Right atrium auricular region (tissue), 2 donors: ENCODE results near the gene PRR35. TPM values are rescaled to one million over a fixed set of nuclear protein-coding genes. Genes with fewer than 3 reads are reported as not detected.

ENCODE experiments used
- DNase-seq: peaks from one replicate; pipeline ENCODE4 v3.0.0-alpha.2; 2019; ENCODE audit warnings: low spot score
- H3K27ac ChIP-seq, 2 donors: fragments of 200-600 bp; sonication (generic); 1 replicate in 1 of 2; 2 replicates in 1 of 2; pipeline ENCODE4 v1.5.1; 2016 to 2019
- H3K27me3 ChIP-seq, 2 donors: fragments of 200-600 bp; sonication (generic); one replicate each; pipeline versions ENCODE4 v1.5.1 to v1.6.0; 2017 to 2019
- H3K36me3 ChIP-seq: fragments of 200-600 bp; sonication (generic); one replicate; pipeline ENCODE4 v1.5.1; 2016
- H3K4me1 ChIP-seq, 2 donors: fragments of 200-600 bp; sonication (generic); one replicate each; pipeline versions ENCODE4 v1.5.1 to v1.6.0; 2017 to 2019
- H3K4me3 ChIP-seq, 2 donors: fragments of 200-600 bp; sonication (generic); 1 replicate in 1 of 2; 2 replicates in 1 of 2; pipeline ENCODE4 v1.5.1; 2017 to 2019; ENCODE audit warnings: mild to moderate bottlenecking in 1 of 2, moderate library complexity in 1 of 2
- H3K9me3 ChIP-seq, 2 donors: fragments of 200-600 bp; sonication (generic); one replicate each; pipeline ENCODE4 v1.5.1; 2019
- total RNA-seq, 2 donors: library from RNA; depleted of rRNA; stranded (reverse); fragments of >200 nt; gene quantifications; one replicate each; pipeline ENCODE4 v1.1.0, GENCODE V29; 2016
- TF ChIP-seq, protein P1 (sequence below), 2 donors: fragments of 200-600 bp; sonication (generic); IDR thresholded peaks; one replicate each; pipeline ENCODE4 v1.5.1; 2019; ENCODE audit warnings: antibody characterized with exemption in 2 of 2

Gene PRR35
- total RNA-seq, 2 donors from 2014 or later, result not detected

DNA sequence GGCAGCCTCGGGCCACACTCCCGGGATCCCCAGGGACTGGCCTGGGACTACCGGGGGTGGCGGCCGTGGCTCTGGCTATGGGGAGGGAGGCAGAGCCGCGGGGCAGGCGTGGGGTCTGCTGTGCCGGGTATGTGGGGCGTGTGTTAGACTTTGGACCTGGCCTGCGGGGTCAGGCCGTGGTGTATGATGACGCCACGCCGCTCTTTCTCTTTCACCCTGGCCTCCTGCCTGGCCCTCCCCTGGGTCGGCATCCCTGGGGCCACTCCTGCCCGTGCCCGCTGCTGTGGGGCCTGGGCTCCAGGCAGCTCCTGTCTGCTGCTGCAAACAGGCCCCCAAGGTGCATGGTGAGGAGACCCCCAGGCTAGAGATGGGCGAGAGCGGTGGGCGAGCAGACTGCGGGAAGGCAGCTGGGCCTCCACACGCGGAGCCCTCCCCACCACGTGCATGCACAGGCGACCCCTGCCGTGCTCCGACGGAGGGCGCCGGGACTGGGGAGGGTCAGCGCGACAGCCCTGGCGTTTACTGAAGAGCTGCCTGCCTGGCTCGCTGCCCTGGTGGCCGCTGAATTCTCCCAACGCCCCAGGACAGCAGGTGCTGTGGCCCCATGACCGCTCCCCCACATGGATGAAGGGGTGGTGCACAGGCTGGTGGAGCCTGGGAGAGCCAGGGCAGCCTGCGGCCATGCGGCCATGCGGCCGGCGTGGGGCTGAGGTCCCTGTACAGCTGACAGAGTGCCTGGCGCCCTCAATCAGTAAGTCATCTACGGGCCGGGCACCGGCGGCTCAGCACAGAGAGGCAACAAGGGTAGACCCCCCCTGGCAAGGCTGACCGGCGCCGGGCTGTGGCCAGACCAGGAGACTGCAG is 16.7 kb upstream of the PRR35 start:
- TF ChIP-seq, protein P1, sequence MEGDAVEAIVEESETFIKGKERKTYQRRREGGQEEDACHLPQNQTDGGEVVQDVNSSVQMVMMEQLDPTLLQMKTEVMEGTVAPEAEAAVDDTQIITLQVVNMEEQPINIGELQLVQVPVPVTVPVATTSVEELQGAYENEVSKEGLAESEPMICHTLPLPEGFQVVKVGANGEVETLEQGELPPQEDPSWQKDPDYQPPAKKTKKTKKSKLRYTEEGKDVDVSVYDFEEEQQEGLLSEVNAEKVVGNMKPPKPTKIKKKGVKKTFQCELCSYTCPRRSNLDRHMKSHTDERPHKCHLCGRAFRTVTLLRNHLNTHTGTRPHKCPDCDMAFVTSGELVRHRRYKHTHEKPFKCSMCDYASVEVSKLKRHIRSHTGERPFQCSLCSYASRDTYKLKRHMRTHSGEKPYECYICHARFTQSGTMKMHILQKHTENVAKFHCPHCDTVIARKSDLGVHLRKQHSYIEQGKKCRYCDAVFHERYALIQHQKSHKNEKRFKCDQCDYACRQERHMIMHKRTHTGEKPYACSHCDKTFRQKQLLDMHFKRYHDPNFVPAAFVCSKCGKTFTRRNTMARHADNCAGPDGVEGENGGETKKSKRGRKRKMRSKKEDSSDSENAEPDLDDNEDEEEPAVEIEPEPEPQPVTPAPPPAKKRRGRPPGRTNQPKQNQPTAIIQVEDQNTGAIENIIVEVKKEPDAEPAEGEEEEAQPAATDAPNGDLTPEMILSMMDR (IDR thresholded peaks at IDR 0.05), result no peak
- no peaks in the 10 kb centered on the region for H3K27me3 ChIP-seq
- H3K4me1 ChIP-seq, result no peaks in the 10 kb centered on the region
- H3K9me3 ChIP-seq, result no peaks in the 10 kb centered on the region
- H3K27ac ChIP-seq, result no peak overlapping the region
- H3K4me3 ChIP-seq, result no peak overlapping the region
- H3K36me3 ChIP-seq, result peaks cover 10% of the 10 kb centered on the region
- no peak for DNase-seq

DNA sequence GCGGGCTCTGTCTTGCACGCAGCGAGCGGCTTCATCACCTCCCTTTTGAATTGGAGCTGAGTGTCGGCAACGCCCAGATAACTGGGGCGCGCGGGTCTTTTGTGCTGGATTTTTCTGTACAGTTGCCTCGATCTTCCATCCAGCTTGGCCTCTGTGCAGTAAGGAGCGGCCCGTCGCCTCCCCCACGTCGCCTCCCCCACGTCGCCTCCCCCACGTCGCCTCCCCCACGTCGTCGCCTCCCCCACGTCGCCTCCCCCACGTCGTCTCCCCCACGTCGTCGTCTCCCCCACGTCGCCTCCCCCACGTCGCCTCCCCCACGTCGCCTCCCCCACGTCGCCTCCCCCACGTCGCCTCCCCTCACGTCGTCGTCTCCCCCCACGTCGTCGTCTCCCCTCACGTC is 15.7 kb upstream of the PRR35 start:
- TF ChIP-seq, protein P1 (IDR thresholded peaks at IDR 0.05), result no peak
- no peak for DNase-seq
- Histone ChIP-seq H3K4me3 (no peak overlapping the region), H3K9me3 (no peaks in the 10 kb centered on the region), H3K27ac (no peak overlapping the region), H3K36me3 (peaks cover 19% of the 10 kb centered on the region), H3K27me3 (no peaks in the 10 kb centered on the region), H3K4me1 (no peaks in the 10 kb centered on the region)

DNA sequence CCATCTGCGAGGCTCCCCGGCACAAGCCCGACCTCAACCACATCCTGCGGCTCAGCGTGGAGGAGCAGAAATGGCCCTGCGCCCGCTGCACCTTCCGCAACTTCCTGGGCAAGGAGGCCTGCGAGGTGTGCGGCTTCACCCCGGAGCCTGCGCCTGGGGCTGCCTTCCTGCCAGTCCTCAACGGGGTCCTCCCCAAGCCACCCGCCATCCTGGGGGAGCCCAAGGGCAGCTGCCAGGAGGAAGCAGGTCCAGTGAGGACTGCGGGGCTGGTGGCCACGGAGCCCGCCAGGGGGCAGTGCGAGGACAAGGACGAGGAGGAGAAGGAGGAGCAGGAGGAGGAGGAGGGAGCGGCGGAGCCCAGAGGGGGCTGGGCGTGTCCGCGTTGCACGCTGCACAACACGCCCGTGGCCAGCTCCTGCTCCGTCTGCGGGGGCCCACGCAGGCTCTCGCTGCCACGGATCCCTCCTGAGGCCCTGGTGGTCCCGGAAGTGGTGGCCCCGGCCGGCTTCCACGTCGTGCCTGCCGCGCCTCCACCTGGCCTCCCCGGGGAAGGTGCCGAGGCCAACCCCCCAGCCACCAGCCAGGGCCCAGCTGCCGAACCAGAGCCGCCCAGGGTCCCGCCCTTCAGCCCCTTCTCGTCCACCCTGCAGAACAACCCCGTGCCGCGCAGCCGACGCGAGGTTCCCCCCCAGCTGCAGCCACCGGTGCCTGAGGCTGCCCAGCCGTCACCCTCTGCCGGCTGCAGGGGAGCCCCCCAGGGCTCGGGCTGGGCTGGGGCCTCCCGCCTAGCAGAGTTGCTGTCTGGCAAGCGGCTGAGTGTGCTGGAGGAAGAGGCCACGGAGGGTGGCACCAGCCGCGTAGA is 13.1 kb upstream of the PRR35 start:
- H3K27me3 ChIP-seq, result no peaks in the 10 kb centered on the region
- no peak for DNase-seq
- no peak overlapping the region for H3K27ac ChIP-seq
- no peak overlapping the region for H3K4me3 ChIP-seq
- H3K4me1 ChIP-seq, result no peaks in the 10 kb centered on the region
- H3K9me3 ChIP-seq, result no peaks in the 10 kb centered on the region
- peaks cover 25% of the 10 kb centered on the region for H3K36me3 ChIP-seq
- TF ChIP-seq, protein P1 (IDR thresholded peaks at IDR 0.05), result peak in 1 of 2 donors; percentile 46

DNA sequence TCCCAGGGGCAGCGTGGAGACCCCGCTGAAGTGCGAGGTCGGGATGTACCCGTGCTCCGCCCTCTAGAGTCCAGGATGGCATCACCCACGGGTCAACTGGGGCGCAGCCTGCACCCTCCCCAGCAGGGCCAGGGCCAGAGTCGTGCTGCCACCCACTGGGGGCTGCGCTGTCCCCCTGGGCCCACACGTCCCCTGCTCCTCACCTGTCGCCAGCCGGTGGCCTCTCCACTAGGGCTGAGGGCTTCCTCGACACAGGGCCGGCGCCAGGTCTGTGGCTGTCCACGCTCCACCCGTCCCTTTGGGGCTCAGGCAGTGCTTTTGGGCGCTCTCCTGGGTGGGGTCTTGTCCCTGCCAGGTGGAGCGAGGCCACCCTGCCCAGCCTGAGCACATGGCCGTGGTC is 11.6 kb upstream of the PRR35 start:
- Histone ChIP-seq H3K27me3 (no peaks in the 10 kb centered on the region), H3K36me3 (peaks cover 36% of the 10 kb centered on the region), H3K9me3 (no peaks in the 10 kb centered on the region), H3K4me1 (no peaks in the 10 kb centered on the region), H3K27ac (no peak overlapping the region), H3K4me3 (no peak overlapping the region)
- TF ChIP-seq, protein P1 (IDR thresholded peaks at IDR 0.05), result no peak
- DNase-seq, result no peak

DNA sequence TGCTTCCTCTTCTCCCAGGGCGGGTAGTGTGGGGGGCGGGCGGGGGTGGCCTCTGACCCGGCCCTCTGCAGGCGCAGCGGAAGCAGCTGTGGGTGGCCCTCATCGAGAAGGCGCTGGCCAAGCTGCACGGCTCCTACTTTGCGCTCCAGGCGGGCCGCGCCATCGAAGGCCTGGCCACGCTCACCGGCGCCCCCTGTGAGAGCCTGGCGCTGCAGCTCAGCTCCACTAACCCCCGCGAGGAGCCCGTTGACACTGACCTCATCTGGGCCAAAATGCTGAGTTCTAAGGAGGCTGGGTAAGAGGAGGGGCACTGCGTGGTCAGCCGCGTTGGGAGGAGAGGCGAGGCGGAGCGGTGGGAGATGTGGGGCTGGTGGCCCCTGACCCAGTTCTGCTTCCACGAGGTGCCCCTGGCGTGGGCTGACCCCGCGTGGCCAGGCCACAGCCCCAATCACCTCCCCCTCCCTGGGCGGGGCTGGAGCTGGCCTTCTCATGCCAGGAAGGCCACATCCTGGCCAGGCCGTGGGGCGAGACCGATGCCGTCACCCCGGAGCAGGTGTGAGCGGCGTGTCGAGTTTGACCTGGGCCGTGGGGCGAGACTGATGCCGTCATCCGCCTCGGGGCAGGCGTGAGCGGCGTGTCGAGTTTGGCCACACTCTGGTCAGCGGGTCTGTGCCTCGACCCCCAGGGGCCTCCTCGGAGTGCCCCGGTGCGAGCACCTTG is 10.5 kb upstream of the PRR35 start:
- no peaks in the 10 kb centered on the region for H3K4me1 ChIP-seq
- DNase-seq, result no peak
- no peaks in the 10 kb centered on the region for H3K9me3 ChIP-seq
- H3K4me3 ChIP-seq, result no peak overlapping the region
- peaks cover 40% of the 10 kb centered on the region for H3K36me3 ChIP-seq
- H3K27me3 ChIP-seq, result no peaks in the 10 kb centered on the region
- no peak overlapping the region for H3K27ac ChIP-seq
- TF ChIP-seq, protein P1 (IDR thresholded peaks at IDR 0.05), result no peak
